ENCODE results near the gene ACADS.

ACADS gene

DNA sequence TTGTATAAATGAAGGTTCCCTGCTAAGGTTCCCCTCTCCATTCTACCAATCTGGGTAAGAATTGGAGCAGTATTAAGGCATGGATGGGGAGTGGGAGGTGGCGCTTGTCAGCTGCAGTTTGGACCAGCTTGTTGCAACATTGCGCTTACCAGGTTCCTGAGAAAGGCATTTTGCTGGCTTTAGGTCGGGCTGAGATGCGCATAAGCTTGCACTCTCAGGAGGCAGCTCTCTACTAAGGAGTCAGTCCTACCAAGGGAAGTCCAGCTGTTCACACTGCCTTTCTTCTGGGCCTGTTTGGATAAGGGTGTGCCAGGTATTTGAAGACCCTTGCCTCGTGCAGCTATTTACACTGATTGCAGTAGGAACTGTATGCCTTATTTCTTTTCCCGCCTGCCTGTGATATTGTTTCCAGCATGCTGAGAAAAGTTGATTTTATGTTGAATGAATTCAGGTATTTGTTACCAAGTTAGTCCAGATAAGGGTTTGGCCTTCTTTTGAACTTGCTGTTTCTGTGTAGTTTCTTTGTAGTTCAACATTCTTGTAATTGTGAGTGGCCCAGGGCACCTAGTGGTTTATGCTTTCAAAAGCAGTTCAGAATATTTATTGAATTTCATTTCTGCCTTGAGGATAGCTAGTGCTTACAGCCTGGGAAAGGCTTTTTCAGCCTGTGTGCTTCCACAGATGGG, 36.1 kb upstream of the ACADS start:
- ChIA-PET POLR2A (no interaction called here), CTCF (interaction anchor here (0.7 to 6.1 kb wide), 5 partner anchors 9 to 107 kb away, joined by 3 to 50 read pairs (median 5); no protein-coding TSS in a partner anchor)
- TF ChIP-seq, protein P1, sequence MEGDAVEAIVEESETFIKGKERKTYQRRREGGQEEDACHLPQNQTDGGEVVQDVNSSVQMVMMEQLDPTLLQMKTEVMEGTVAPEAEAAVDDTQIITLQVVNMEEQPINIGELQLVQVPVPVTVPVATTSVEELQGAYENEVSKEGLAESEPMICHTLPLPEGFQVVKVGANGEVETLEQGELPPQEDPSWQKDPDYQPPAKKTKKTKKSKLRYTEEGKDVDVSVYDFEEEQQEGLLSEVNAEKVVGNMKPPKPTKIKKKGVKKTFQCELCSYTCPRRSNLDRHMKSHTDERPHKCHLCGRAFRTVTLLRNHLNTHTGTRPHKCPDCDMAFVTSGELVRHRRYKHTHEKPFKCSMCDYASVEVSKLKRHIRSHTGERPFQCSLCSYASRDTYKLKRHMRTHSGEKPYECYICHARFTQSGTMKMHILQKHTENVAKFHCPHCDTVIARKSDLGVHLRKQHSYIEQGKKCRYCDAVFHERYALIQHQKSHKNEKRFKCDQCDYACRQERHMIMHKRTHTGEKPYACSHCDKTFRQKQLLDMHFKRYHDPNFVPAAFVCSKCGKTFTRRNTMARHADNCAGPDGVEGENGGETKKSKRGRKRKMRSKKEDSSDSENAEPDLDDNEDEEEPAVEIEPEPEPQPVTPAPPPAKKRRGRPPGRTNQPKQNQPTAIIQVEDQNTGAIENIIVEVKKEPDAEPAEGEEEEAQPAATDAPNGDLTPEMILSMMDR (IDR thresholded peaks at IDR 0.05; ENCODE audit: control extremely low read depth, extremely low read depth, low read depth, missing control alignments) = no peak
- no peak for DNase-seq (ENCODE audit: extremely low spot score)

- TF ChIP-seq, protein P1 (IDR thresholded peaks at IDR 0.05; ENCODE audit: control extremely low read depth, extremely low read depth, low read depth, missing control alignments) = no peak
- no peak for DNase-seq (ENCODE audit: extremely low spot score)
- ChIA-PET CTCF (interaction anchor here (0.7 to 6.1 kb wide), 3 partner anchors 8 to 107 kb away, joined by 5 to 50 read pairs (median 9); no protein-coding TSS in a partner anchor), POLR2A (no interaction called here)
These were observed 35.6 kb upstream of the ACADS start for GRCh38 chr12:120690083-120690450.

DNA sequence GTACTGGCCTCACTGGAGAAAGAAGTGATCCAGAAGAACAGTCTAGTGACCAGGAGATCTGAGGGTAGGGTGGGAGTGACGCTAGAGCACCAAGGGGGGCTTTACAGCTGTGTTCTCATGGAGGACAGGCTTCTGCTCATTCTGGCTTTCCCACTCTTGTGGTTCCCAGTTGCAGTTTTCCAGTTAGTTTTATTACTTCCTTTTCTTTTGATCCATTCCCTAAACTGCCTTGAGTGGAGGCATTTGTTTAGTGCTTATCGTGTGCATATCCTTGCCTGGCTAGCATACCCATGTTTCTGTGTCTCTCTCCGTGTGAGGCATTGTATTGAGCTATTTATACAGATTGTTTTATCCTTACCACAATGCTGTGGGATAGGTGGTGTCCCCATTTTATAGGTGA, 34.6 kb upstream of the ACADS start:
- no peak for DNase-seq (ENCODE audit: extremely low spot score)
- ChIA-PET CTCF (interaction anchor here (0.6 to 6.1 kb wide), 3 partner anchors 43 to 443 kb away, joined by 3 to 50 read pairs (median 3); no protein-coding TSS in a partner anchor), POLR2A (no interaction called here)
- TF ChIP-seq, protein P1 (IDR thresholded peaks at IDR 0.05; ENCODE audit: control extremely low read depth, extremely low read depth, low read depth, missing control alignments) = no peak

DNA sequence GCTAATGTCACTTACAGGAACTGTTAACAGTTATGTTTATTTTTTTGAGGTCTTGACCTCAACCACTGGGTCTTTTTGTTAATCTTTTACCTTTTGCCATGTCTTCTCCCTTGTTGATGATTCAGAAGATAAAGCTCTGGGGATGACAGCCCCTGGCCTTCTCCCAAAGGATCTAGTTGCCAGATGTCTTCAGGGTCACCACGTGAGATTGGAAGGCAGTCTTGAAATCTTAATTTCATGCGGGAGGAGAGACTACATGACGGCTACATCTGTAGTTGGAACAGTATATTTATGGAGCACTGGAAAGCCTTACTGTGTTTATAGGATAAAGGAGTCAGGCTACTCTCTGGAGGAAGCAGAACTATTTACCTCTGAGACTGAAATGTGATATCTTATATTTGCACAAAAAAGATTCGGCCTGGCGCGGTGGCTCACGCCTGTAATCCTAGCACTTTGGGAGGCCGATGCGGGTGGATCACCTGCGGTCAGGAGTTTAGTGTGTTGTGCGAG, 33.0 kb upstream of the ACADS start:
- POLR2A ChIA-PET = no interaction called here
- TF ChIP-seq, protein P1 (IDR thresholded peaks at IDR 0.05; ENCODE audit: control extremely low read depth, extremely low read depth, low read depth, missing control alignments) = no peak
- CTCF ChIA-PET = interaction anchor here (1.2 to 1.4 kb wide), 2 partner anchors 9 to 110 kb away, joined by 3 to 7 read pairs; no protein-coding TSS in a partner anchor
- no peak for DNase-seq (ENCODE audit: extremely low spot score)

DNA sequence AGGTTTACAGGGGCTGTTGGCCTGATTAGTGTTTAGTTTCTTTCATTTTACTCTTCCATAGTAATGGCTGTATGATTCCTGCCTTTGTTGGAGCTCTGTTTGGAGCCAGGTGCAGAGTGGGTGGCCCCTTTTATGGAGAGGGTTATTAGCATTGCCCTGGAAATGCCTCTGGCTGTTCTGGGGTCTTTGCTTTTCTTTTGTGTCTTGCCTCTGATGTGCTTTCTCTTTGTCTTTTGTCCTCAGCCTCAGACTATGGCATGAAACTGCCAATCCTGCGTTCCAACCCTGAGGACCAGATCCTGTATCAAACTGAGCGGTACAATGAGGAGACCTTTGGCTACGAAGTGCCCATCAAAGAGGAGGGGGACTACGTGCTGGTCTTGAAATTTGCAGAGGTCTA, 31.8 kb upstream of the ACADS start:
- DNase-seq (ENCODE audit: extremely low spot score) = no peak
- TF ChIP-seq, protein P1 (IDR thresholded peaks at IDR 0.05; ENCODE audit: control extremely low read depth, extremely low read depth, low read depth, missing control alignments) = no peak
- CTCF ChIA-PET = interaction anchor here (1.2 to 1.7 kb wide), 4 partner anchors 12 to 45 kb away, joined by 3 to 5 read pairs (median 4); no protein-coding TSS in a partner anchor
- POLR2A ChIA-PET = no interaction called here

DNA sequence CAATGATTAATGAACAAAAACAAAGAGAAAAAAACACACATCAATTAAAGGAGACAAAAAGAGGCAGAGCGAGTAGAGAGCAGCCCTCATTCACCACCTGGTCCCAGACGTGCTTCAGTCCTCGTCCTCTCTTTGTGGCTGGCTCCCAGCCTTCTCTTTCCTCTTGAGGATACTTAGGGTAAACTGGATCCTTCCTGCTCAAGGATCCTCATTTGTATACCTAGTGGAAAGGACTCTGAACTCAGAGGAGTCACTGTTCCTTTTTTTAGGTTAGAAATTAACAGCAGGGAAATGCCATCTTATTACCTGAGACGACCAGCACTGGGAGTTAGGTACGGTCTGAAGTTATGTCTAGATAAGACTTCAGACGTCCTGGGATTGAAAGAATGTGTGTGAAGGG, 29.0 kb upstream of the ACADS start:
- POLR2A ChIA-PET = no interaction called here
- CTCF ChIA-PET = no interaction called here
- TF ChIP-seq, protein P1 (IDR thresholded peaks at IDR 0.05; ENCODE audit: control extremely low read depth, extremely low read depth, low read depth, missing control alignments) = no peak
- no peak for DNase-seq (ENCODE audit: extremely low spot score)

All from GM10248 (cell line).